WERI-Rb-1 (cell line): ENCODE results near the gene ZFYVE26.

Experiments
- DNase-seq: peaks from one replicate; pipeline ENCODE4 v3.0.0-alpha.2; 2020
- H3K27ac ChIP-seq: fragments of 250-450 bp; sonication (Bioruptor Pico); 2 replicates; pipeline ENCODE4 v1.5.1; 2020; ENCODE audit warnings: mild to moderate bottlenecking, moderate library complexity
- H3K27me3 ChIP-seq: fragments of 250-450 bp; sonication (Bioruptor Pico); 2 replicates; pipeline ENCODE4 v1.5.1; 2021; ENCODE audit warnings: mild to moderate bottlenecking, low read depth, moderate library complexity; ENCODE audit not compliant: insufficient read depth, severe bottlenecking
- H3K36me3 ChIP-seq: fragments of 250-450 bp; sonication (Bioruptor Pico); 2 replicates; pipeline ENCODE4 v1.5.1; 2020; ENCODE audit warnings: mild to moderate bottlenecking, moderate library complexity
- H3K4me3 ChIP-seq: 2 replicates; pipeline ENCODE4 v1.5.1; 2011; ENCODE audit warnings: low read depth, mild to moderate bottlenecking, control low read depth, low read length
- H3K9me3 ChIP-seq: fragments of 250-450 bp; sonication (Bioruptor Pico); 2 replicates; pipeline ENCODE4 v1.5.1; 2021; ENCODE audit warnings: mild to moderate bottlenecking, moderate library complexity; ENCODE audit not compliant: severe bottlenecking
- CTCF ChIP-seq: IDR thresholded peaks from 2 replicates; pipeline ENCODE4 v1.5.1; 2011; ENCODE audit warnings: low read depth, mild to moderate bottlenecking, control low read depth, inconsistent platforms, low read length

The ZFYVE26 gene

GRCh38 chr14:67837011-67837624, 20.7 kb upstream of the ZFYVE26 start:
- peaks cover 7% of the 10 kb centered on the region for H3K9me3 ChIP-seq
- no peak overlapping the region for H3K4me3 ChIP-seq
- no peak overlapping the region for H3K27ac ChIP-seq
- H3K36me3 ChIP-seq = no peaks in the 10 kb centered on the region
- no peaks in the 10 kb centered on the region for H3K27me3 ChIP-seq
- TF ChIP-seq CTCF = peak; percentile 40; the same call in 1 of the 2 replicates
- peak; percentile 60 for DNase-seq

GRCh38 chr14:67835596-67835995, 19.2 kb upstream of the ZFYVE26 start:
- Histone ChIP-seq H3K27me3 (no peaks in the 10 kb centered on the region), H3K9me3 (peaks cover 7% of the 10 kb centered on the region), H3K4me3 (no peak overlapping the region), H3K27ac (no peak overlapping the region), H3K36me3 (no peaks in the 10 kb centered on the region)
- DNase-seq = no peak
- no peak for TF ChIP-seq CTCF

- no peaks in the 10 kb centered on the region for H3K36me3 ChIP-seq
- H3K4me3 ChIP-seq = no peak overlapping the region
- H3K27me3 ChIP-seq = no peaks in the 10 kb centered on the region
- no peak overlapping the region for H3K27ac ChIP-seq
- no peak for TF ChIP-seq CTCF
- H3K9me3 ChIP-seq = peaks cover 7% of the 10 kb centered on the region
- DNase-seq = no peak
These were observed 17.0 kb upstream of the ZFYVE26 start for GRCh38 chr14:67833403-67833802.

GRCh38 chr14:67831113-67831512, 14.7 kb upstream of the ZFYVE26 start:
- Histone ChIP-seq H3K4me3 (no peak overlapping the region), H3K27ac (no peak overlapping the region), H3K27me3 (no peaks in the 10 kb centered on the region), H3K36me3 (peaks cover 4% of the 10 kb centered on the region; the same call in 1 of the 2 replicates), H3K9me3 (peaks cover 7% of the 10 kb centered on the region)
- no peak for TF ChIP-seq CTCF
- no peak for DNase-seq

GRCh38 chr14:67821121-67821520, 4.7 kb upstream of the ZFYVE26 start:
- Histone ChIP-seq H3K27me3 (no peaks in the 10 kb centered on the region), H3K27ac (no peak overlapping the region), H3K9me3 (no peaks in the 10 kb centered on the region), H3K4me3 (no peak overlapping the region), H3K36me3 (no peaks in the 10 kb centered on the region)
- DNase-seq = no peak
- TF ChIP-seq CTCF = no peak

GRCh38 chr14:67820428-67820971, 4.1 kb upstream of the ZFYVE26 start:
- no peak for DNase-seq
- no peaks in the 10 kb centered on the region for H3K9me3 ChIP-seq
- no peak overlapping the region for H3K27ac ChIP-seq
- peak overlapping the region; percentile 90 for H3K4me3 ChIP-seq
- TF ChIP-seq CTCF = no peak
- no peaks in the 10 kb centered on the region for H3K36me3 ChIP-seq
- H3K27me3 ChIP-seq = no peaks in the 10 kb centered on the region
